Measurements from ENCODE around the gene ADRB1. TPM values are rescaled to one million over a fixed set of nuclear protein-coding genes. Genes with fewer than 3 reads are reported as not detected.

The ADRB1 gene
- polyA plus RNA-seq, 3 donors from 2014 or later: 0.10 to 0.12 TPM; not detected in 1

DNA sequence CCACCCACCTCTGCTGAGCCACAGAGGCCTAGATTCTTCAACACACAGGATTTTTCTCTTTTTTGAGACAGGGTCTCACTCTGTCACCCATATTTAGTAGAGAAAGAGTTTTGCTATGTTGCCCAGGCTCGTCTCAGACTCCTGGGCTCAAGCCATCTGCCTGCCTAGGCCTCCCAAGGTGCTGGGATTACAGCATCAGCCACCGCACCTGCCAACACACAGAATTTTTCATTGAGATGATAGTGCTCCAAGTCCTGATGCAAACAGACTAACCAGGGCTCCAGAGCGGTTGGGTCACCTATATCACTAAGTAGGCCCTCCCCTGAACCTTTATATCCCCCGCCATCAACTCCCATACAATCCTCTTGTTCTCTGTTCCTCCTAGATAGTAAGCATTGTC is 24.4 kb upstream of the ADRB1 start:
- H3K9me3 Mint-ChIP-seq: no peaks in the 10 kb centered on the region
- no peak for DNase-seq
- H3K4me3 Mint-ChIP-seq: no peak overlapping the region
- peaks cover 6% of the 10 kb centered on the region in 2 donors for H3K4me1 Mint-ChIP-seq
- no peak overlapping the region for H3K27ac Mint-ChIP-seq
- peaks cover 0 to 3% (median 0%) of the 10 kb centered on the region in 3 donors for H3K36me3 Mint-ChIP-seq
- peaks cover 8 to 11% (median 10%) of the 10 kb centered on the region in 3 donors for H3K27me3 Mint-ChIP-seq (ENCODE audit: low read depth in 3 of 3)

DNA sequence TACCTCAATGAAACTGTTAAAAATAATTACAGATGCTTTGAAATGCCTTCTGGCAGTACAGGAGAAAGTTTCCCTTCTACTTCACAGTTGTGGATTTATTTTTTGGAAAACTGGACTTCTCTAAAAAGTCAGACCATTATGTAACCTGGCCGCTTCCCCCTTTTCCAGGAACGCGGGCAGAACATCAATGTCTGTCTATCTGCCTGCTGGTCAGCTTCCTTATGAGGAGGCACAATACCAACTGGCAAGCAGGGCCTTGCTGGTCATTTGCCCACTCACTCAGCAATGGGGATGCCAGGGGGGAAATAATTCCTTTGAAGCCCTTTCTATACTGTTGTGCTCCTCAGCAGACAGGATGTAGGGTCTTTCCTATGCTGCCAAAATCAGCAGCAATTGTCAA is 22.5 kb upstream of the ADRB1 start:
- no peaks in the 10 kb centered on the region for H3K9me3 Mint-ChIP-seq
- peaks cover 23 to 24% of the 10 kb centered on the region in 2 donors for H3K4me1 Mint-ChIP-seq
- peaks cover 0 to 3% (median 0%) of the 10 kb centered on the region in 3 donors for H3K36me3 Mint-ChIP-seq
- peaks cover 1 to 6% (median 6%) of the 10 kb centered on the region in 3 donors for H3K27me3 Mint-ChIP-seq (ENCODE audit: low read depth in 3 of 3)
- DNase-seq: no peak
- no peak overlapping the region for H3K27ac Mint-ChIP-seq
- no peak overlapping the region for H3K4me3 Mint-ChIP-seq

DNA sequence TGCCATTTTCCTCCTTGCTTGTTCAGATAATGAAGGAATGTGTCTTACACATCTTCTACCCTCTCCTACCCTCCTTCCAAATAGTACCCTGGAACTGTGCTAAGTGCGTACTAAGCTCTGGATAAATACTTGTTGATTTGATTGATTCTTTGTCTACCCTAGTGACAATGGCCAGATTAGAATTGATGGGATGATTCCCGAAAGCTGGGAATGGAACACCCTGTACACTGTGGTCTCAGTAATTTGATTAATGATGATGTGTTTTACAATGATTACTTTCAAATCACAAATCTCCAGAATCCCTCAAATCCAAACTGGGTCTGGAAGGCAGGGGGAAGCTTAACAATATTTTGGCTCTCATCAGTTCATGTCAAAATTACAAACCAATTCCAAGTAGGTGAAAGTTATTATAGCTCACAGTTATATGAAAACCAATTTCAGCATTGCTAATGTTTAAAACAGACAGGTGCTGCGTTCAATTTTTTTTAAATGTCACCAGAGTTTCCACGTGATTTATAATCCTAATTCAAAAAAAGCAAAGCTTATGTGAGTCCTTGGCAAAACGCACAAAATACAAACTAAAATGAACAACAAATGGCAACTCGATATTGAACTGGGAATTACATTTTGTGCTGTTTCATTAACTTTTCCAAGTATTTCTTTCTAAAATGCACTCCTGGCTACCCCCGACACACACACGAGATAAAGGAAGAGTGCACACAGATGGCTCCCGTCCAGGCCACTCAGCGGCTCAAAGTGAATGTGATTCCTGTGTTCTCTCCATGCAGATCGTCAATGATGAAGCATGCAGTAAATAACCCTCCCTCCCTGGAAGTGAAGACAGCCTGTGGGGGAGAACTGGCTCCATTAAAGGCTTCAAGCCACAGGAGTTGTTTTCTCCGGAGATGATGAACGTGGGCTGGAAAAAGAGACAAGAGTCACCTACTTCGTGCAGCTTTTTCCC is 21.7 kb upstream of the ADRB1 start:
- Mint-ChIP-seq H3K9me3 (no peaks in the 10 kb centered on the region), H3K27ac (no peak overlapping the region), H3K36me3 (peaks cover 0 to 3% (median 0%) of the 10 kb centered on the region in 3 donors), H3K4me1 (peaks cover 23 to 24% of the 10 kb centered on the region in 2 donors), H3K4me3 (no peak overlapping the region), H3K27me3 (ENCODE audit: low read depth in 3 of 3) (peaks cover 1 to 6% (median 4%) of the 10 kb centered on the region in 3 donors)
- no peak for DNase-seq

DNA sequence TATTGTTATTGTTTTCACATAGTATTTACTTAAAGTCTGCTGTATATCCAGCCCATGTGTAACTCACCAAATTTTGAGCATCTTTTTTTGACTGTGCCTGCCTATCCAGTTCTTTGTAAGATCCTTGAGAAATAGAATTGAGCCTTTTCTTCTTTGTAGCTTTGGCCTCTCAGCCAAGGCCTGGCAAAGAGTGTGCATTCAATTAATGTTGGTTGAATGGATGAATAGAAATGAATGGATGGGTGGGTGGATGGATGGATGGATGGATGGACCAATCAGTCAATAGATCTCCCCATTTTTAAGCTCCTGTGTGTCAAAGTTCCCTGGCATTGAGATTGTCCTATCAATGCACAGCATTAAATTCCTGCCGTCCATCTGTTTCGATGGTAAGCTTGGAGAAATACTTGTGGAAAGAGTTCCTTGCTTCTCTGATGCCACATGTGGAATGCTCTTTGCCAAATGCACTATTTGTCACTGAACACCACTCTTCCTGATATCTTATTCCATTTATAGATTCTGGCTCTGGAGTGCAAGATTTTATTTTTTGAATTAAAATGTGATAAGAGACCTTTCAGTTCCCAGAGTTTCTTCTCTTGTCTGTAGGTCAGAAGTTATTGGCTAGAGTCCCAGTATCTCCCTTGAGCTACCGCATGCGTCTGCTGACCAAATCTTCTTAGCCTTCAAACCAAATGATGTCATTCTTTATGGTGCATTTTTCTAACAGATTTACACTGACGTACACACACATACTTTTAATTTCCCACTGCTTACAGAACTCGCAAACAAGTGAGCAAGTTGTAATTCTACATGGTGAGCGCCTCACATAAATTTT is 20.7 kb upstream of the ADRB1 start:
- H3K36me3 Mint-ChIP-seq: peaks cover 0 to under 1% (median 0%) of the 10 kb centered on the region in 3 donors
- H3K9me3 Mint-ChIP-seq: no peaks in the 10 kb centered on the region
- DNase-seq: no peak
- H3K27ac Mint-ChIP-seq: no peak overlapping the region
- no peak overlapping the region for H3K4me3 Mint-ChIP-seq
- H3K27me3 Mint-ChIP-seq (ENCODE audit: low read depth in 3 of 3): peaks cover 1 to 8% (median 4%) of the 10 kb centered on the region in 3 donors
- H3K4me1 Mint-ChIP-seq: peaks cover 23 to 24% of the 10 kb centered on the region in 2 donors

DNA sequence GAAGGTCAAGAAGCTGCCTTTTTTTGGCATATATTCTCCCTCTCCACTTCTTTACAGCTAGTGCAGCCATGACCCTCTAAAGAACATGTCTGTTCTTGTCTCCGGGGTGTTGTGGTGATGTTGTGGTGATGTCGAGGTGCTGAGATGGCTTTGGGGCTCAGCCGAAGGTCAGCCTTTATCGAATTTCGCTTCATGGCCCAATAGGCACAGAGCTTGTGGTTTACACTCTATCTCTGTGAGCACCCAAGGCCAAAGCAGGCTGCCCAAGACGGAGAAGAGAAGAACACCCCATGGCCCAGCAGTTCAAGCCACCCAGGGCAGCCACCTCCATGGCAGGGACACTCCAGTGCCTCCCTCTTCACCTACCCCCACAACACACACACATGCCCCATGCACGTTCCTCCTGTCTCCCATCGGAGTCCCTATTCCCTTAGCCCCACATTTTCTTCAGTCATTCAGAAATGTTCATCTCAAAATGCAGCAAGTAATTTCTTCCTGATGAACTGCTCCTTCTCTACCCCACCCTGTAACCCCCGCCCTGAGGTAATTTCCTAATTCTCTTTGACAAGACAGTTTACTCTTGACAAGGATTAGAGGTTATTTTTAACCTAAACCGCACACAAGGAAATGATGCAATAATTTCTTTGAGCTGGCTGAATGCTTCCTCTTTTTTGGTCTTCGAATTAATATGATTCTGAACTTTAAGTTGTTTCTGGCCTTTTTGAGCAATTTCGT is 18.6 kb upstream of the ADRB1 start:
- H3K4me1 Mint-ChIP-seq: peaks cover 23 to 28% of the 10 kb centered on the region in 2 donors
- H3K36me3 Mint-ChIP-seq: no peaks in the 10 kb centered on the region
- DNase-seq: peak in 1 of 3 donors; percentile 25
- H3K27me3 Mint-ChIP-seq (ENCODE audit: low read depth in 3 of 3): peaks cover 3 to 5% (median 4%) of the 10 kb centered on the region in 3 donors
- peak overlapping the region in 5 of 6 donors; percentile 2 to 75 (median 31) for H3K27ac Mint-ChIP-seq
- H3K4me3 Mint-ChIP-seq: peak overlapping the region; percentile 4 to 86 (median 69)
- H3K9me3 Mint-ChIP-seq: no peaks in the 10 kb centered on the region

DNA sequence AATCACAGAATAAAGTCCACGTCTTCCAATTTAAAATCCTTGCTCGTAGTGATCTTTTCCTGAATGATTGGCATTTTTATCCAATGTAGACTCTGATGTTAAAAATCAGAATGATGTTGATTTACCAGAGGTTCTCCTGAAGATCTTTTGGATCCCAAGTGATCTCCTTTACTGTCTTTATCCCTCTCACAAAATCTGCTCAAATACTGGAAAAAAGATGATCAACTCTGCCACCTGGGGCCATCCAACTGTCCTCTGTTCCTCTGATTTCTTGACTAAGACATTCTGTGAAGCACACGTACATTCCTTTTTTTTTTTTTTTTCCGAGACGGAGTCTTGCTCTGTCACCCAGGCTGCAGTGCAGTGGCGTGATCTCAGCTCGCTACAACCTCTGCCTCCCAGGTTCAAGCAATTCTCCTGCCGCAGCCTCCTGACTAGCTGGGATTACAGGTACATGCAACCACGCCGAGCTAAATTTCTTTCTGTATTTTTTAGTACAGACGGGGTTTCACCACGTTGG is 18.0 kb upstream of the ADRB1 start:
- peaks cover 3 to 6% (median 4%) of the 10 kb centered on the region in 3 donors for H3K27me3 Mint-ChIP-seq (ENCODE audit: low read depth in 3 of 3)
- H3K36me3 Mint-ChIP-seq: no peaks in the 10 kb centered on the region
- H3K4me1 Mint-ChIP-seq: peaks cover 23 to 29% of the 10 kb centered on the region in 2 donors
- no peaks in the 10 kb centered on the region for H3K9me3 Mint-ChIP-seq
- no peak overlapping the region for H3K27ac Mint-ChIP-seq
- DNase-seq: no peak
- H3K4me3 Mint-ChIP-seq: peak overlapping the region in 4 of 5 donors; percentile 67 to 86 (median 71)

DNA sequence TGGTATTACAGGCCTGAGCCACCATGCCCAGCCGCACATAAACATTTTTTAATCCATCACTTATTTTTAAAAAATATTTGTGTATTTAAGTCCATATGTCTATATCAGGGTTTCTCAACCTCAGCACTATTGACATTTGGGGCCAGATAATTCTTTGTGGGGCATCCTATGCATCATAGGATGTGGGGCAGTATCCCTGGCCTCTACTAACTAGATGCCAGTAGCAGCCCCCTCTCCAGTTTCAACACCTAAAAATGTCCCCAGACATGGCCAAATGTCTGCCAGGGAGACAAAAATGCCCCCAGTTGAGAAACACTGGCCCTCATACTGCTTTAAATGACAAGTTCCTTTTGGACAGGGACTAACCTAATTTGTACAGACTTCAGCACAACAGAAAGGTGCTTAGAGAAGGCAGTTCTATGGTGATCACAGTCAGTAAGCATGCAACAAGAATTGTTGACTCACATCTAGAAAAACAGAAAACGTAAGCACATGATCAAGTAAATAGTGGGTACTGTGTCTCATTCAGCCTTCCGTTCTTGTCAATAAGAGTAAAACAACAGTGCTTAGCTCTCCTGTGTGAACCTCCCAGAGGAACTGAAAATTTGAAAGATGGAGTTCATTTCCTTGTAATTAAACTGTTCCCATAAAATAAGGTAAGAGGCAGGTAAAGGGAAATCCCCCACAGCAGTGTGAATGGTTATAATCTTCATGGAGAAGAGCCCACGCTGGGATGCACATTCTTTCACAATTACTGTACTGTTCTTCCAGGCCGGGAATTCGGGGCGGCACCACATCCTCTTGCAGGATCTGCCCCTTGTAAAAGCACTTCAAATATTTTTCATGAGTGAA is 17.3 kb upstream of the ADRB1 start:
- Mint-ChIP-seq H3K27ac (no peak overlapping the region), H3K4me1 (peaks cover 29 to 36% of the 10 kb centered on the region in 2 donors), H3K36me3 (no peaks in the 10 kb centered on the region), H3K4me3 (peak overlapping the region in 2 of 5 donors; percentile 69 to 86), H3K27me3 (ENCODE audit: low read depth in 3 of 3) (peaks cover 3 to 5% (median 4%) of the 10 kb centered on the region in 3 donors), H3K9me3 (no peaks in the 10 kb centered on the region)
- no peak for DNase-seq

DNA sequence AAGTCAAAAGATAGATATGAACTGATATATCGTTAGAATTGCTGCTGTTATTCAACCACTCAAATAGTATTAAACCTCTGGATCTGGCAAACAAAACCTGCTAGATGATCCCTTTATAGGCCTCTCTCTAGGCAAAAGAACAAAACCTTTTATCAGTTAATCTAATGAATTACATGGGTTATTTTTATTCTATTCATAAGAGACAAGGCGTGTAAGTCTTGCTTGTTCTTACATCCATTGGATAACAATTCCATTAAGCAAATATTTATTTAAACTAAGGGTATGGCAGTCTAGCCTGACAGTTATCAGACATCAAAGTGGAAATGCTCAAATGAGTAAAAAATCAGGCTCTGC is 16.6 kb upstream of the ADRB1 start:
- Mint-ChIP-seq H3K9me3 (no peaks in the 10 kb centered on the region), H3K4me3 (no peak overlapping the region), H3K4me1 (peaks cover 30 to 36% of the 10 kb centered on the region in 2 donors), H3K27me3 (ENCODE audit: low read depth in 3 of 3) (peaks cover 3 to 5% (median 4%) of the 10 kb centered on the region in 3 donors), H3K36me3 (no peaks in the 10 kb centered on the region), H3K27ac (no peak overlapping the region)
- DNase-seq: no peak

DNA sequence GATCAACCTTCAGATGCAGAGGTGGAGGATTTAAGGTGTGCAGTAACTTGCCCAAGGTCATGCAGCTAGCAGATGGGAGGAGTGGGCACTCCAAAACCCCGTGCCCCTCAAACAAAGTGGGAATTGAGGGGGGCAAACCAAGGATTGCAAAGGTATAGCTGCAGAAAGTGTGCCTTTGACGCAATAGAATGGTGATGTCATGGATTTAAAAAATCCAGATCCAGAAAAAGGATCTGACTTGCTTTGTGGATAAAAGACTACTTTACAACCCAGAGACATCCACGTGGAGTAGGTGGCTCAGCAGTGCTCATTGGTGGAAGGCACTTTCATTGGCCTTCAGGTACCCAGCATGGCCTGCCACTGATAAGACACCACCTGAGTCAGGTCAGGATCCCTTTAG is 15.7 kb upstream of the ADRB1 start:
- H3K4me1 Mint-ChIP-seq: peaks cover 30 to 36% of the 10 kb centered on the region in 2 donors
- H3K9me3 Mint-ChIP-seq: no peaks in the 10 kb centered on the region
- H3K27me3 Mint-ChIP-seq (ENCODE audit: low read depth in 3 of 3): peaks cover 3 to 6% (median 5%) of the 10 kb centered on the region in 3 donors
- H3K36me3 Mint-ChIP-seq: no peaks in the 10 kb centered on the region
- DNase-seq: no peak
- H3K27ac Mint-ChIP-seq: no peak overlapping the region
- no peak overlapping the region for H3K4me3 Mint-ChIP-seq

DNA sequence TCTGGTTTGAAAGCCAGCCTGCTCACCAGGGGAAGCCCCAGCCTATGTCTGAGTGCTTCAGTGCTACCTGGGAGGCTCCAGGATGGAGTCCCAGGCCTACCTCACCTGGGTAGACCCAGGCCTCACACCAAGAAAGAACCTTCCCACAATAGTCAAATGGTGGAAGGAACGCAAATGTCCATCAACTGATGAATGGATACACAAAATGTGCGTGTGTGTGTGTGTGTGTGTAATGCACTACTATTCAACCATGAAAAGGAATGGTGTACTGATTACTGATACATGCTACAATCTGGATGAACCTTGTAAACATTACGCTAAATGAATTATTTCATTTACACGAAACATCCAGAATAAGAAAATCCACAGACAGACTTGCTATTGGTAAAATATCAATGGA is 15.2 kb upstream of the ADRB1 start:
- Mint-ChIP-seq H3K36me3 (no peaks in the 10 kb centered on the region), H3K27me3 (ENCODE audit: low read depth in 3 of 3) (peaks cover 5 to 6% (median 6%) of the 10 kb centered on the region in 3 donors), H3K4me3 (no peak overlapping the region), H3K9me3 (no peaks in the 10 kb centered on the region), H3K27ac (no peak overlapping the region), H3K4me1 (peaks cover 30 to 36% of the 10 kb centered on the region in 2 donors)
- no peak for DNase-seq

DNA sequence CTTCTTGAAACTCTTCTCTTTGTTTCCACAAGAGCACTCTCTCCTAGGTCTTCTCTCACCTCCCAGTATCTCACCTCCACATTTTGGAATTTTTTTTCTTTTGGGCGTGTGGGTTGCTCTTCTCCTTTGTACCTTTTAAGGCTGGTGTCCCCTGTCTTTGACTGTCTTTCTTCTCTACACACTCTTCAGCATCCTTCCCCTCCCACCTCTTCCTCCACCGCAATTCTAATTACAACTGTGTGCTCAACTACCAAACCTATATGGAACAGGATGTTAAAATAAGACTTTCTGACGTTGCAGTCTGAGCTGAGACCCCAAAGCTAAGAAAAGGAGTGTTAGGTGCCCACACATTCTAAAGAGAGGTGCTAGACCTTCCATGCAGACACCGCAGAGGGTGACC is 14.0 kb upstream of the ADRB1 start:
- no peaks in the 10 kb centered on the region for H3K9me3 Mint-ChIP-seq
- H3K27ac Mint-ChIP-seq: no peak overlapping the region
- H3K4me3 Mint-ChIP-seq: peak overlapping the region in 1 of 5 donors; percentile 42
- DNase-seq: peak in 1 of 3 donors; percentile 24
- H3K27me3 Mint-ChIP-seq (ENCODE audit: low read depth in 3 of 3): peaks cover 4 to 8% (median 6%) of the 10 kb centered on the region in 3 donors
- H3K36me3 Mint-ChIP-seq: no peaks in the 10 kb centered on the region
- peaks cover 19 to 26% of the 10 kb centered on the region in 2 donors for H3K4me1 Mint-ChIP-seq

DNA sequence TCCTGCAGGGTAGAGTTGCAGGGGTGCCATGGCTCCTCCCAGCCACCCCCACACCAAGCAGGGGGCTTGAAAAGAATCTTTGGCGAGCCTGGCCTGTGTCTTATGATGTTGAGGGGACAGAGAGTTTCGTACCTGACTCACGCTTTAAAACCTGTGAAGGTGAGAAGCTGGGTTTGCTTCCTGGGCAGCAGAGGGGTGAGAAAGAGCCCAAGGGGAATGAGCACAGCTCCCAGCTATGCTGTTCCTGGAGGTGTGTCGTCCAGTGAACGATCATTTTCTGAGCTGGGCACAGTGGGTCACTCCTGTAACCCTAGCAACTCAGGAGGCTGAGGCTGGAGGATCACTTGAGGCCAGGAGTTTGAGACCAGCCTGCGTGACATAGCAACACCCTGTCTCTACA is 13.5 kb upstream of the ADRB1 start:
- peaks cover 3 to 8% (median 6%) of the 10 kb centered on the region in 3 donors for H3K27me3 Mint-ChIP-seq (ENCODE audit: low read depth in 3 of 3)
- peak overlapping the region in 1 of 5 donors; percentile 42 for H3K4me3 Mint-ChIP-seq
- no peaks in the 10 kb centered on the region for H3K36me3 Mint-ChIP-seq

More for the DNA sequence above, 13.5 kb upstream of the ADRB1 start:
- peak overlapping the region in 1 of 6 donors; percentile 51 for H3K27ac Mint-ChIP-seq
- no peak for DNase-seq
- H3K9me3 Mint-ChIP-seq: no peaks in the 10 kb centered on the region
- peaks cover 14 to 21% of the 10 kb centered on the region in 2 donors for H3K4me1 Mint-ChIP-seq
